T-helper 1 cell (primary cell): ENCODE measurements around the gene ACP5.
"Not testable (repeated sequence)": the region's sequence is repeated elsewhere in the genome, so short reads cannot be mapped to it uniquely, and the experiment has no call there.

Experiments used
- DNase-seq, 5 donors: peaks; one replicate each; pipeline ENCODE4 v3.0.0-alpha.2; 2012 to 2020

ACP5 gene

DNA sequence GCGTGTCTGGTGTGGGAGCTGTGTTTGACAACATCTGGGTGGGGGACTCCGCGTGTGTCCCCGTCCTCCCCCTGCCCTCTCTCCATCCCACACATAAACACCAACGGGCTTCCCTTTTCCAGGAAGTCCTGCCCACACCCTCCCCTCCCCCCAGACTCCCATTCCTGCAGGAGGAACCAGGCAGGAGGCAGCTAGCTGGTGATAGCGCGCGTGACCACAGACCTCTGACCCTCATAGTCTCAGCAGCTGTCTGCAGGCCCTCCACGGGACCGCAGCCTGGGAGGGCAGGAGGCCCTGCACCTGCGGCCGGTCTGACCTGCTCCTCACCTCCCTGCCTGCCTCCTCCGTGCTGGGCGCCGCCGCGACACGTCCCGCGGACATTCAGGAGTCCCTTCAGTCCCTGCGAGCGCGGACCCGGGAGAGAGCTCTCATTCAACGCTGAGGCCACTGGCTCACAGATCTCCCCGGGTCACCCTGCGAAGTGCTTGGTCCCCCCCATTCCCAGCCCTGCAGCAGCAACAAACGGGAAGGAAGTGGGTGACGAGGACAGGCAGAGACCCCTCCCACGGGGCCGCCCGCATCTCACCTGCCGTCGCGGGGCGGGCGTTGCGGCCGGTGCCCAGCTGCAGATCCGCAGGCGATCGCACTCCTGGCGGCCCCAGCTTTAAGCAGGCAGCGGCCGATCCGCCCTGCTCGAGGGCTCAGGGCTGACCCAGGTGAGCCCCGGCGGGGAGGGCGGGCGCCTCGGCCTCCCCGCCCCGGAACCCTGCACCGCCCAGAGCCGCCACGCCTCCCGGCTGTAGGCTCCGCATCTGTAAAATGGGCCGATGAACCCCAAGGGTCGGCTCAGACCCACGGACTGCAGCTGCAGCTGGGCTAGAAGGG is 1.1 kb upstream of the ACP5 start:
- DNase-seq, result peak; percentile 10 to 51 (median 22)

DNA sequence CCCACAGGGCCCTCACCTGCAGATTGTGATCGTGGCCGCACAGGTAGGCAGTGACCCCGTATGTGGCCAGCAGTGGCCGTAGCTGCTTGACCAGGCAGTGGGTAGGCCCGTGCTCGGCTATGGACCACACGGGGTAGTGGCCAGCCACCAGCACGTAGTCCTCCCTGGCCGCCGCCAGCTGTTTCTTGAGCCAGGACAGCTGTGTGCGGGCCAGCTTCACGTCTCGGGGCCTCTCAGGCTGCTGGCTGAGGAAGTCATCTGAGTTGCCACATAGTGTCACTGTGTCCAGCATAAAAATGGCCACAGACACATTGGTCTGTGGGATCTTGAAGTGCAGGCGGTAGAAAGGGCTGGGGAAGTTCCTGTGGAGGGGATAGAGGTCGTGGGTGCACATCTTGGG is 1.2 kb downstream of the ACP5 start:
- DNase-seq, result no peak

- no peak for DNase-seq
Measured at GRCh38 chr19:11574689-11575088, 2.8 kb downstream of the ACP5 start.

- not testable (repeated sequence) for DNase-seq
Measured at GRCh38 chr19:11573763-11574162, 3.7 kb downstream of the ACP5 start.

DNA sequence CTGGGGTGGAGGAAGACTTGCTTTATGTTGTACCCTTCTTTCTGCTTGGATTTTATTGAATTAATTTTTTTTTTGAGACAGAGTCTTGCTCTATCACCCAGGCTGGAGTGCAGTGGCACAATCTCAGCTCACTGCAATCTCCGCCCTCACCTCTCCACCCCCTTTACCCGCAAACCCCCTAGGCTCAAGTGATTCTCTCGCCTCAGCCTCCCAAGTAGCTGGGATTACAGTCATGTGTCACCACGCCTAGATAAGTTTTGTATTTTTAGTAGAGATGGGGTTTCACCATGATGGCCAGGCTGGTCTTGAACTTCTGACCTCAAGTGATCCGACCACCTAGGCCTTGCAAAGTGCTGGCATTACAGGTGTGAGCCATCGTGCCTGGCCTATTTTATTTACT is 4.1 kb downstream of the ACP5 start:
- not testable (repeated sequence) for DNase-seq

DNA sequence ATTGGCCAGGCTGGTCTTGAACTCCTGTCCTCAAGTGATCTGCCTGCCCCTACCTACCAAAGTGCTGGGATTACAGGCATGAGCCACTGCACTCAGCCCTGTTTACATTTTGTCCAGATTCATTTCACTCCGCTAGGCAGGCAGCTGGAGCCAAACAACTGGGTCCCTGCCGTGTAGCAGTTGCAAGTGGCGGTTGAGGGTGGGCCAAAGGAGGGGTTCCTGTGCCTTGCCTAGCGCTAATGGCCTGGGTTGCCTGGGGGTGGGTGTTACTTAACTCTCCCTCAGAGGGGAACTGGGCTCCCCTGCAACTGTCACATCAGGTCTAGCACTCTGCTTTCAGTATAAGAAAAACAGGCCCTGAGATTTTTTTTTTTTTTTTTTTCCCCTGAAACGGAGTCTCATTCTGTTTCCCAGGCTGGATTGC is 7.4 kb downstream of the ACP5 start:
- DNase-seq, result no peak

DNA sequence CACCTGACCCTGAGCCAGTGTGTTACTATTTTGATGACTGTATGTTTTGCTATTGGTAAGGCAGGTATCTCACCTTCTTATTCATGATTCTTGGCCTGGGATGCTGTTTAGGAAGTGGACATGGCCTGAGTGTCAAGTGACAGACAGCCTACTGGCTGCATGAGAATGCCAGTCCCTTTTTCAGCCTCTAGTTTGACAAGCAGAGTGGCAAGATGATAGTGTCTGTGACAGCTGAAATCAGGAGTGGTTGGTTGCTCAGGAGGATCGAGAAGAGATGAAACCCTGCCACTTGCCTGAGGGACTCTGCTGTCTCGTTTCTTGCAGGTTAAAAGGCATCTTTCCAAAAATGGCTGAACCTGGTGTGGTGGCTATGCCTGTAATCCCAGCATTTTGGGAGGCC is 11.3 kb downstream of the ACP5 start:
- DNase-seq, result no peak

DNA sequence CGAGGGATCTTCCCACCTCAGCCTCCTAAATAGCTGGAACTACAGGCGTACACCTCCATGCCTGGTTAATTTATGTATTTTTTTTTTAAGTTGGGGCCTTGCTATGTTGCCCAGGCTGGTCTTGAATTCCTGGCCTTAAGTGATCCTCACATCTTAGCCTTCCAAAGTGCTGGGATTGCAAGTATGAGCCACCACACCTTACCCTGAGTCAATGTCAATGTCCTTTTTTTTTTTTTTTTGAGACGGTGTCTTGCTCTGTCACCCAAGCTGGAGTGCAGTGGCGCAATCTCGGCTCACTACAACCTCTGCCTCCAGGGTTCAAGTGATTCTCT is 11.8 kb downstream of the ACP5 start:
- not testable (repeated sequence) for DNase-seq

- not testable (repeated sequence) for DNase-seq
Measured at GRCh38 chr19:11564082-11564807, 13.2 kb downstream of the ACP5 start.

- DNase-seq, result no peak
Measured at GRCh38 chr19:11563532-11563931, 13.9 kb downstream of the ACP5 start.

DNA sequence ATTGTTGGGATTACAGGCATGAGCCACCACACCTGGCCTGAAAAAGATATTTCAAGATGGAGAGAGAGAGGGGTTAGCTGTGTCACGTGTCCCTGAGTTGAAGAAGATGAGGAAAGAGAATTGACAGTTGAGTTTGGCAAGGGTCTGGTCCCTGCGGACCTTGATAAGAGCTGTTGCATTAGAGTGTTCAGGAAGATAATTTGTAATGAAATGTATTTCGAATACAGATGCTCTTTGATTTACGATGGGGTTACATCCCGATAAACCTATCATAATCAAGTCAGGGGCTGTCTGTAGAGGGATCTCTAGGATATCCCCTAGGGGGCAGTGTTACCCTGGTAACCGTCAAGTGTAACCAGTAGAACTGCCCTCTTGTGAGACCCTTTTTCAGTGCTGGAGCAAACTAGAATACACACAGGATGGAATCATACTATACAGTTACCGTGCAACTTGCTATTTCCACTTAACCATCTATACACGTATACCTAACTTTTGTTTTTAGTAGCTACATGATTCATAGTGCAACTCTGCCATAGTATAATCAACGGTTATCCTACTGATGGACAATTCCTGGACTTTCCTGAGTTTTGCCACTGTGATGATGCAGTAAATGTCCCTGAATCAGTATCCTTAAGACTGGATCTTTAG is 16.9 kb downstream of the ACP5 start:
- peak in 4 of 5 donors; percentile 35 to 82 (median 42) for DNase-seq

GRCh38 chr19:11558881-11559828 is 18.3 kb downstream of the ACP5 start, which contains the start of gene ELOF1:
Gene ELOF1, minus strand, starts transcription at chr19:11559230. Its CDS starts 4,883 bp downstream, at chr19:11554347.
- peak; percentile 94 to 98 (median 96) for DNase-seq

GRCh38 chr19:11556634-11557420 is 20.6 kb downstream of the ACP5 start:
- no peak for DNase-seq

DNA sequence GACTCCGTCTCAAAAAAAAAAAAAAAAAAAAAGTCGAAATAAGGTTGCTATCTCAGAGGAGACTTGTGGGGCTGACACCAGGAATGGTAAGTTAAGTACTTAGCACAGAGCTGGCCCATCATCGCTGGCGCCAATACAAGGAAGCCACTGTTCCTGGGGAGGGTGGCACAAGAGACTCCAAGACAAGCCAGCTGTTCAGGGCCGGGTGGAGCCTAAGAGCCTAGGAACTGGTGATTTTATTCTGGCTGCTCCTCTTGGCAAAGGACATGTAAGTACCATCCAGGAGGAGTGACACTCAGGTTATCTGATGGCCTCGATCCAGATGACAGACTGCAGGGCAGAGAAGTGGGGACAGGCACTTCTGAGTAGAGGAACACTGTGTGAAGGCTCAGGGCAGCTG is 22.2 kb downstream of the ACP5 start:
- no peak for DNase-seq

DNA sequence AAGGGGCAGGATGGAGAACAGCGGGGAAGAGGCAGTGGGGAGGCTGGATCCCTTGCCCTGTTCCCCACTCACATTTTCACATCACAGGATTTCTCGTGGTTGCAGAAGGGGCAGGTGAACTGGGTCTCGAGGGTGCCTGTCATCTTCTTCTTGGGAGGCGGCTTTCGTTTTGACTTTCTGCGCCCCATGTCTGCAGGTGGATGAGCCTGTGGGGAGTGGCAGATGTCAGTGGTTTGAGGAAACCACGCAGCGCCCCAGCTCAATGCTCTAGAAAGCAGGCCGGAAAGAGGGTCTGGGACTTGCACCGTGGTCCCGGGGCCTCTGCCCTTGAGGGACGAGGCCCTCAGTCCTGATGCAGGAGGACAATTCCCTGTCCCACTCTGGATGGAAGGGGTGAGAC is 23.3 kb downstream of the ACP5 start:
- DNase-seq, result peak in 1 of 5 donors; percentile 43

GRCh38 chr19:11552666-11553372 is 24.6 kb downstream of the ACP5 start:
- DNase-seq, result no peak

GRCh38 chr19:11551603-11552235 is 25.7 kb downstream of the ACP5 start:
- no peak for DNase-seq

DNA sequence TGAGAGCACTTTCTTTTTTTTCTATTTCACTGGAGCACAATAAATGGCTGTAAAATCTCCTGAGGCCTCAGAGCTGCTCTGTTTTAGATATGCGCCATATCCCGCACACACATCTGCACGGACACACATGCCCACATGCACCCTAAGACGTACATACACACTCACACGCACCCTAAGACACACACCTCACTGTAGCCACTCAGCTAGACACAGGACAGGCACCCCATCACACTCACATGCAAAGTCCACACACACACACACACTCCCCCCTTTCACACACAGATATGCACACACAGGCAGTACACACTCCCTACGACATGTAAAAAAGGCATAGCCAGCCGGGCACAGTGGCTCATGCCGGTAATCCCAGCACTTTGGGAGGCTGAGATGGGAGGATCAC is 27.2 kb downstream of the ACP5 start:
- DNase-seq, result no peak

GRCh38 chr19:11549386-11549953 is 28.0 kb downstream of the ACP5 start:
- DNase-seq, result no peak
